ENCODE results near the gene MEDAG. TPM values are rescaled to one million over a fixed set of nuclear protein-coding genes. Genes with fewer than 3 reads are reported as not detected.
A peak's percentile ranks its signal among the peaks of the same experiment; 100 is the strongest.

The MEDAG gene
- total and polyA plus RNA-seq, 2 donors (not counting 3 experiments of a cell fraction or from before 2014, with no cell fraction given): 27.2 TPM

- FAIRE-seq: no peak
- intact Hi-C loops (cut with micrococcal nuclease) (loop anchor here (10.0 kb wide), 1 partner anchor 562 kb away; the partner anchor contains the start of gene KATNAL1), dilution Hi-C loops (cut with MboI; ENCODE audit: extremely low pct_ligation_motif_present, low sequenced_read_pairs) (loop anchor here (10.0 kb wide), 1 partner anchor 62 kb away; no protein-coding TSS in a partner anchor)
- DNase-seq (ENCODE audit: low read depth, low spot score): peak; percentile 22
- Histone ChIP-seq H3K27ac (ENCODE audit: insufficient read depth, low read depth, low read length) (no peak overlapping the region), H2AFZ (ENCODE audit: low read depth, low read length) (no peak overlapping the region), H3K36me3 (ENCODE audit: control insufficient read depth in 2 of 2, extremely low read depth in 1 of 2, insufficient read depth in 2 of 2, low read length in 2 of 2) (no peaks in the 10 kb centered on the region), H3K27me3 (ENCODE audit: control insufficient read depth in 2 of 2, insufficient read depth in 2 of 2, low read length in 2 of 2) (no peaks in the 10 kb centered on the region), H3K79me2 (ENCODE audit: control insufficient read depth, insufficient read depth, low read length) (no peaks in the 10 kb centered on the region), H3K9me1 (replicated peaks; ENCODE audit: control insufficient read depth, extremely low read depth, insufficient read depth, low read length) (no peaks in the 10 kb centered on the region), H3K4me3 (replicated peaks in 1 of 3; ENCODE audit: insufficient read depth in 1 of 3, low read depth in 1 of 3, low read length in 3 of 3) (no peak overlapping the region), H3K4me2 (ENCODE audit: insufficient read depth, low read length) (no peak overlapping the region), H3K9ac (replicated peaks; ENCODE audit: extremely low read depth, insufficient read depth, low read length) (no peak overlapping the region), H3K9me3 (replicated peaks; ENCODE audit: control insufficient read depth, insufficient read depth, low read length) (no peaks in the 10 kb centered on the region), H3K4me1 (ENCODE audit: control insufficient read depth, extremely low read depth, insufficient read depth, low read length) (peaks cover 36% of the 10 kb centered on the region), H4K20me1 (replicated peaks; ENCODE audit: control insufficient read depth, extremely low read depth, insufficient read depth, low read length) (no peaks in the 10 kb centered on the region)
- POLR2A ChIA-PET: no interaction called here
- CTCF ChIA-PET: interaction anchor here (0.6 to 4.3 kb wide), 15 partner anchors 10 to 734 kb away, joined by 3 to 32 read pairs (median 9); partner anchors contain the start of gene MEDAG
- no TSS peak for BruUV-seq (replicated peaks)
- TF ChIP-seq CTCF (IDR thresholded peaks at IDR 0.05; ENCODE audit: extremely low read depth in 1 of 2, insufficient read depth in 1 of 2, low read depth in 1 of 2, low read length in 2 of 2) (no peak), POLR2AphosphoS5 (IDR thresholded peaks at IDR 0.05; ENCODE audit: insufficient read depth, low read depth, low read length) (no peak), EZH2 (IDR thresholded peaks at IDR 0.05; ENCODE audit: borderline replicate concordance, low read depth, low read length, severe bottlenecking) (no peak), JUN (IDR thresholded peaks at IDR 0.05; ENCODE audit: borderline replicate concordance, insufficient read depth, insufficient read length, low read depth) (no peak), MAX (IDR thresholded peaks at IDR 0.05; ENCODE audit: insufficient read depth, insufficient read length) (no peak), MYC (IDR thresholded peaks at IDR 0.05; ENCODE audit: low read depth, low read length) (no peak)
Measured at GRCh38 chr13:30866677-30867076, 39.4 kb upstream of the MEDAG start.

Measured in endothelial cell of umbilical vein (primary cell).